Ovary (tissue), 9 donors: Measurements from ENCODE around the gene KIF16B. TPM values are rescaled to one million over a fixed set of nuclear protein-coding genes. Genes with fewer than 3 reads are reported as not detected.

Experiments used
- DNase-seq, 5 donors: peaks; one replicate each; pipeline ENCODE4 v3.0.0-alpha.2; 2019 to 2020
- H3K27ac ChIP-seq, 2 donors: fragments of 200-600 bp; one replicate each; pipeline versions ENCODE4 v1.5.1 to v1.8.0; 2019 to 2022
- H3K27me3 ChIP-seq: fragments of 200-600 bp; one replicate; pipeline ENCODE4 v1.8.0; 2022
- H3K36me3 ChIP-seq: fragments of 200-600 bp; sonication (generic); one replicate; pipeline ENCODE4 v1.5.1; 2019
- H3K4me1 ChIP-seq: one replicate; pipeline ENCODE4 v1.8.1; 2013; ENCODE audit warnings: mild to moderate bottlenecking, moderate library complexity; ENCODE audit not compliant: insufficient read depth
- H3K4me3 ChIP-seq: fragments of 200-600 bp; sonication (generic); one replicate; pipeline ENCODE4 v1.5.1; 2017
- H3K9me3 ChIP-seq, 2 donors: fragments of 200-600 bp in 1 of 2; sonication (generic) in 1 of 2; one replicate each; pipeline versions ENCODE4 v1.5.1 to v1.8.1; 2013 to 2019; ENCODE audit warnings: mild to moderate bottlenecking in 1 of 2, moderate library complexity in 1 of 2
- EP300 ChIP-seq: sonication (generic); formaldehyde crosslinking; IDR thresholded peaks from one replicate; pipeline ENCODE4 v1.6.1; 2017; ENCODE audit warnings: antibody characterized with exemption
- POLR2A ChIP-seq: fragments of 450-650 bp; IDR thresholded peaks from one replicate; pipeline ENCODE4 v1.6.1; 2017; ENCODE audit warnings: antibody characterized with exemption, mild to moderate bottlenecking, moderate library complexity
- WGBS, 3 donors: extraction: QIAGEN DNeasy Blood & Tissue Kit in 1 of 3; methylation state at CpG; one replicate each; pipeline versions ENCODE4 v1.1.5 to v1.1.7; 2013 to 2017; 5-methylcytosine and 5-hydroxymethylcytosine counted together
- intact Hi-C, 4 donors: fragments of 100-400 bp; cut with DNase I; formaldehyde crosslinking; loops; one replicate each; pipeline versions ENCODE4 v1.11.0 to v1.15.1; 2022 to 2023
- polyA plus RNA-seq, 2 donors: library from polyadenylated mRNA; stranded (reverse); fragments of 200-250 nt in 1 of 2; fragments of 350-450 nt in 1 of 2; fragmentation: Illumina TruSeq in 1 of 2; extraction: RNeasy Lipid Tissue Mini Kit (QIAGEN cat#74804) in 1 of 2; gene quantifications; one replicate each; pipeline ENCODE4 v1.2.3, GENCODE V29; 2013 to 2014
- total RNA-seq, 7 donors: library from RNA; depleted of rRNA in 2 of 7; stranded (reverse); fragments of >200 nt in 2 of 7; fragmentation: NEBNext Ultra II Directional in 3 of 7; extraction: Animal tissue kit (Norgen Biotek cat#: 25700) in 3 of 7; gene quantifications; one replicate each; pipeline versions ENCODE4 v1.1.0 to v1.2.4, GENCODE V29; 2016 to 2023
- TF ChIP-seq, protein P1 (sequence below), 3 donors: fragments of 450-650 bp in 2 of 3; fragments of 200-600 bp in 1 of 3; IDR thresholded peaks; one replicate each; pipeline versions ENCODE4 v1.5.1 to v1.8.0; 2016 to 2022; ENCODE audit warnings: antibody characterized with exemption in 3 of 3, mild to moderate bottlenecking in 1 of 3
- donor health status: DM: no; HTN: no; CAD: no; lungs with moderate emphysema.
- donor health status: DM: no; HTN: no; CAD: no.
- donor health status: Bipolar disorder and iron deficiency.
- donor health status: DM: yes; HTN: yes; CAD: no.
- donor health status: DM: no; HTN: no; CAD: no.
- donor health status: DM: yes; HTN: yes; CAD: no.

The KIF16B gene
- total and polyA plus RNA-seq, 9 donors = 10.9 to 28.1 (median 20.2) TPM

GRCh38 chr20:16613954-16614353 lies 40.7 kb upstream of the KIF16B start:
- intact Hi-C loops = no loop called here
- no peaks in the 10 kb centered on the region for H3K36me3 ChIP-seq
- DNase-seq = no peak
- no peaks in the 10 kb centered on the region for H3K9me3 ChIP-seq
- H3K27me3 ChIP-seq = no peaks in the 10 kb centered on the region
- no peak overlapping the region for H3K4me3 ChIP-seq
- H3K4me1 ChIP-seq = peaks cover 4% of the 10 kb centered on the region
- no peak overlapping the region for H3K27ac ChIP-seq
- TF ChIP-seq, protein P1, sequence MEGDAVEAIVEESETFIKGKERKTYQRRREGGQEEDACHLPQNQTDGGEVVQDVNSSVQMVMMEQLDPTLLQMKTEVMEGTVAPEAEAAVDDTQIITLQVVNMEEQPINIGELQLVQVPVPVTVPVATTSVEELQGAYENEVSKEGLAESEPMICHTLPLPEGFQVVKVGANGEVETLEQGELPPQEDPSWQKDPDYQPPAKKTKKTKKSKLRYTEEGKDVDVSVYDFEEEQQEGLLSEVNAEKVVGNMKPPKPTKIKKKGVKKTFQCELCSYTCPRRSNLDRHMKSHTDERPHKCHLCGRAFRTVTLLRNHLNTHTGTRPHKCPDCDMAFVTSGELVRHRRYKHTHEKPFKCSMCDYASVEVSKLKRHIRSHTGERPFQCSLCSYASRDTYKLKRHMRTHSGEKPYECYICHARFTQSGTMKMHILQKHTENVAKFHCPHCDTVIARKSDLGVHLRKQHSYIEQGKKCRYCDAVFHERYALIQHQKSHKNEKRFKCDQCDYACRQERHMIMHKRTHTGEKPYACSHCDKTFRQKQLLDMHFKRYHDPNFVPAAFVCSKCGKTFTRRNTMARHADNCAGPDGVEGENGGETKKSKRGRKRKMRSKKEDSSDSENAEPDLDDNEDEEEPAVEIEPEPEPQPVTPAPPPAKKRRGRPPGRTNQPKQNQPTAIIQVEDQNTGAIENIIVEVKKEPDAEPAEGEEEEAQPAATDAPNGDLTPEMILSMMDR (IDR thresholded peaks at IDR 0.05) = no peak
- no peak for TF ChIP-seq EP300
- 73 to 74% (median 73%) methylated on average over 6 of the region's 6 CpGs for WGBS, 3 donors

DNA sequence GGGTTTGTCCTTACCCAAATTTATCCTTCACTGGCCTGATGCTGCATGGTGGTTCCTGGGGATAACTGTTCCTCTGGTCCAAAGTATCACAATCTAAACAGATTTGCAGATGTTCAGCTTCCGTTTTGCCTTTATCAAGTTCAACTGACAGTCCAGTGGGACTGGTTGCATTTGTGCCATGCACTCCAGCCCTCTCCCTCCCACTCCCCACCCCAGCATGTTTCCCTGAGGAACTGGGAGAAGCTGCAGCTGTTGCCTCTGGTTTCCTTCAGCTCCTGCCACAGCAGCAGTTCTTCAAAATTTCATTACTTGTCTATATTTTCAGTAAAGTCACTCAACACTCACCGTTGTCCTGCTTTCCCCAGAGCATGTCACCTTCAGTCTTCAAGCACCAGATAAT lies 39.5 kb upstream of the KIF16B start:
- 33 to 46% (median 44%) methylated on average over 2 of the region's 2 CpGs for WGBS, 3 donors
- Histone ChIP-seq H3K9me3 (no peaks in the 10 kb centered on the region), H3K27me3 (no peaks in the 10 kb centered on the region), H3K36me3 (no peaks in the 10 kb centered on the region), H3K4me3 (no peak overlapping the region), H3K27ac (no peak overlapping the region), H3K4me1 (peaks cover 7% of the 10 kb centered on the region)
- TF ChIP-seq, protein P1 (IDR thresholded peaks at IDR 0.05) = no peak
- TF ChIP-seq POLR2A = no peak
- no peak for TF ChIP-seq EP300
- intact Hi-C loops = no loop called here
- DNase-seq = no peak

DNA sequence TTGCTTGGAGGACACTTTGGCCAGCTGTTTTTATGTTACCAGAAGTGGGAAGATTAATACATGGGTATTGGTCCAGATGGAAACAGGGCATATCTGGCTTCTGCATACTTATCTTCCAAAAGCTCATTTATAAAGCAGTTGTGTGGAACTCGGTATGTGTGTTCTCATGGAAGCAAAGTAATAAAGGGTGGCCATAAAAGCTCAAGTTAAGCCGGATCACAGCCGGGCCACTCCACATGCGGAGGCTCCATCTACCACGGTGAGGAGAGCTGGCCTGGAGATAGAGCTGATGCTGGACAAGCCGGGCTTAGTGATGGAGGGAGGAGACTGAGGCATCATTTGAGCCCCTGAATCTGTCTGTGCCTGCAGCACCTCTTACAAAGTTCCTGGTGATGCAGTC lies 38.6 kb upstream of the KIF16B start:
- no peak for DNase-seq
- TF ChIP-seq POLR2A = no peak
- TF ChIP-seq, protein P1 (IDR thresholded peaks at IDR 0.05) = no peak
- no peak for TF ChIP-seq EP300
- intact Hi-C loops = no loop called here
- H3K27ac ChIP-seq = no peak overlapping the region
- peaks cover 10% of the 10 kb centered on the region for H3K4me1 ChIP-seq
- 93% methylated on average over 6 of the region's 6 CpGs for WGBS, 3 donors
- H3K27me3 ChIP-seq = no peaks in the 10 kb centered on the region
- H3K4me3 ChIP-seq = no peak overlapping the region
- no peaks in the 10 kb centered on the region for H3K9me3 ChIP-seq
- H3K36me3 ChIP-seq = no peaks in the 10 kb centered on the region

- no peaks in the 10 kb centered on the region for H3K27me3 ChIP-seq
- TF ChIP-seq, protein P1 (IDR thresholded peaks at IDR 0.05) = no peak
- TF ChIP-seq POLR2A (no peak), EP300 (no peak)
- DNase-seq = no peak
- 80 to 82% (median 82%) methylated on average over 9 of the region's 9 CpGs for WGBS, 3 donors
- no peak overlapping the region for H3K4me3 ChIP-seq
- peaks cover 7% of the 10 kb centered on the region for H3K4me1 ChIP-seq
- no peaks in the 10 kb centered on the region for H3K36me3 ChIP-seq
- intact Hi-C loops = no loop called here
- no peaks in the 10 kb centered on the region for H3K9me3 ChIP-seq
- H3K27ac ChIP-seq = no peak overlapping the region
These were observed 35.8 kb upstream of the KIF16B start for GRCh38 chr20:16609066-16609465.

GRCh38 chr20:16608277-16608650 lies 35.0 kb upstream of the KIF16B start:
- Histone ChIP-seq H3K9me3 (no peaks in the 10 kb centered on the region), H3K4me1 (peaks cover 7% of the 10 kb centered on the region), H3K36me3 (no peaks in the 10 kb centered on the region), H3K27me3 (no peaks in the 10 kb centered on the region), H3K27ac (no peak overlapping the region), H3K4me3 (no peak overlapping the region)
- peak in 2 of 5 donors; percentile 13 to 27 for DNase-seq
- intact Hi-C loops = no loop called here
- WGBS, 3 donors = 73 to 87% (median 81%) methylated on average over 2 of the region's 2 CpGs
- TF ChIP-seq, protein P1 (IDR thresholded peaks at IDR 0.05) = no peak
- TF ChIP-seq POLR2A (no peak), EP300 (no peak)
